GM21367 (cell line): Measurements from ENCODE around the gene PRR14.
"Not testable (repeated sequence)": the region's sequence is repeated elsewhere in the genome, so short reads cannot be mapped to it uniquely, and the experiment has no call there.

Experiments
- ATAC-seq: cut with Tn5 transposase; IDR thresholded peaks from one replicate; pipeline ENCODE4 v1.9.1; 2021; ENCODE audit not compliant: unreplicated experiment

The PRR14 gene

DNA sequence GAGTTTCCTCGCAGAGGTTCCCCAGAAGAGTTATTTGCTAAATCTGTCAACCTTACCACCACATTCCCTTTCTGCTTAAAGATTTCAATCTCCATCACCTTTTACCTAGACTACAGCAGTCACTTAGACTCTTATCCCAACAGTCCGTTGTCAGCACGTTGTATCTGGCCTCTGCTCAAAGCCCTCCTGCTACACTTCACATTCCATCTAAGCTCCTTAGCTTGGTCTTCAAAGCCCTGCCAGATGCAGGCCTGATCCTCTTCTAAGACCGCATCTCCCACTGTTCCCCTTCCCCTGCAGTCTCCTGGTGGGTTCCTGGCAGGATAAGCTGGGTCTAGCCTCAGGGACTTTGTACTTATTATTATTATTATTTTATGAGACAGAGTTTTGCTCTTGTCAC lies 37.9 kb downstream of the PRR14 start:
- ATAC-seq, result no peak

DNA sequence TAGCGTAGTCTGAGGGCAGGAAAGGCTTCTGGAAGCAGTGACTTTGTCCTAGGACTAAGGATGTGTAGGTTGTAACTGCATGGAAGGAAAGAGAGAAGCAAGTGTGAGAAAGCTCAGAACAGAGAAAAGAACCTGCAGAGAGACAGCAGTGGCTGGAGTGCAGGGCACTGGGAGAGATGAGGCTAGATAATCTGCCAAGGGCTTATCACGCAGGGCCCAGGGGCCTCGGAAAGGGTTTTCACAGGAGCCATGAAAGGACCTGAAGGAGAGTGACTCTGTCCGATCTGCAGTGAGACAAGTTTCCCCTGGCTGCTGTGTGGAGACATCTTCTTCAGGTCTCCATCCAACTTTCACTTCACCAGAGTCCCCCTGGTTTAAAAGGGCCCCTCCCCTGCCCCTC lies 41.1 kb downstream of the PRR14 start:
- ATAC-seq, result no peak

DNA sequence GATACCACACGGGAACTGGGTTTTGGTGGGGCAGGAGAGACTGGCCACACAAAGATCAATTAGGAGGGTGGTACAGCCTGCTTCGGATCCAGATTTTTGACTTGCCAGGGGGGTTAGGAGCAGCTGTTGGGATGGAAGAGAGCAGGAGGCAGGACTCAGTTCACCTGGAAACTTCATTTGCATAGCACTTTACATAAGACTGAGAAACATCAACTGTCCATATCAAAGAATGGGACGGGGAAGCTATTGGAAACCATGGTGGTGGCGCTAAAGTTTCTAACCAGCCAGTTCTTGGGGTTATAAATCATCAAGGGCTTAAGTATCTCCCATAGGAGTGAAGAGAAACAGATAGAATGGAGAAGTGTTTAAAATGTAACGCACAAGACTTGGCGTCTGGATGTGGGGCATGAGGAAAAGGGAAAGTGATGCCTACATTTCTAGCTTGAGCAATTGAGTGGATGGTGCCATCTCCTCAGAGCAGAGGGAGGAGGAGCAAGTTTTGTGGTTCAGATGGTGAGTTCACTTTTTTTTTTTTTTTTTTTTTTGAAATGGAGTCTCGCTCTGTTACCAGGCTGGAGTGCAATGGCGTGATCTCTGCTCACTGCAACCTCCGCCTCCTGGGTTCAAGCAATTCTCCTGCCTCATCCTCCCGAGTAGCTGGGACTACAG lies 41.8 kb downstream of the PRR14 start:
- no peak for ATAC-seq

DNA sequence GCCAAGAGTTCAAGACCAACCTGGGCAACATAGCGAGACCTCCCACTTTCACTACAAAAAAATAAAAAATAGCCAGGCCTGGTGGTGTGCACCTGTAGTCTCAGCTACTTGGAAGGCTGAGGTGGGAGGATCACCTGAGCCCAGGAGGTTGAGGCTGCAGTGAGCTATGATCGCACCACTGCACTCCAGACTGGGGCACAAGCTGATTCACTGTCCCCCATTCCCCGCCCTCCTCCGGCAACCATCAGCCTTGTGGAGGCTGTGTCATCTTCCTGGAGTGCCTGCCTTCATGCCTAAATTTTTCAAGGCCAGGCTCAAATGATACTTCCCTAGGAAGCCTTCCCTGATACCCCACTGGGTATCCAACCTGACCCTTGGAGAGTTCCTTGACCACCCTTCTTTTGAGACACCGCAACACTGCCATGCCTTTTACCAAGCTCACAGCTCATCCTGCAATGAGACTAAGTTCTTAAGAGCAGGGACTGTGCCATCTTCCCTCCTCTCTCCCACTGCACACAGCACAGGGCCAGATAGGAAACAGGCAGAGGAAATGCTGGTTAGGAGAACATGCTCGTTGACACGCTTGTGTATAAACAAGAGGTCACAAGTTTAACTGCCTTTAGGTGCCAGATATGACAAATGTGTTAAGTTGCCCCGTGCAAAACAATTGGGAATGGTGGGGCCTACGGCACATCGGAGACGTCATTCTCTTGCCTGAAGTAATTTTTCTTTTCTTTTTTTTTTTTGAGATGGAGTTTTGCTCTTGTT lies 44.4 kb downstream of the PRR14 start:
- no peak for ATAC-seq

DNA sequence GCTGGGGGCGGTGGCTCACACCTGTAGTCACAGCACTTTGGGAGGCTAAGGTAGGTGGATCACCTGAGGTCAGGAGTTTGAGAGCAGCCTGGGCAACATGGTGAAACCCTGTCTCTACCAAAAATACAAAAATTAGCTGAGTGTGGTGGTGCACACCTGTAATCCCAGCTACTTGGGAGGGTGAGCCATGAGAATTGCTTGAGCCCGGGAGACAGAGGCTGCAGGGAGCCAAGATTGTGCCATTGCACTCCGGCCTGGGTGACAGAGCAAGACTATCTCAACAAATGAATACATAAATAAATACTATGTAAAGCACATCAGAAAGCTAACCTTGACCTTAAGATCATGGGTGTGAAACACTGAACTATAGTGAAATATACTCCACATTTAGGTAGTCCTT lies 45.9 kb downstream of the PRR14 start:
- ATAC-seq, result not testable (repeated sequence)

DNA sequence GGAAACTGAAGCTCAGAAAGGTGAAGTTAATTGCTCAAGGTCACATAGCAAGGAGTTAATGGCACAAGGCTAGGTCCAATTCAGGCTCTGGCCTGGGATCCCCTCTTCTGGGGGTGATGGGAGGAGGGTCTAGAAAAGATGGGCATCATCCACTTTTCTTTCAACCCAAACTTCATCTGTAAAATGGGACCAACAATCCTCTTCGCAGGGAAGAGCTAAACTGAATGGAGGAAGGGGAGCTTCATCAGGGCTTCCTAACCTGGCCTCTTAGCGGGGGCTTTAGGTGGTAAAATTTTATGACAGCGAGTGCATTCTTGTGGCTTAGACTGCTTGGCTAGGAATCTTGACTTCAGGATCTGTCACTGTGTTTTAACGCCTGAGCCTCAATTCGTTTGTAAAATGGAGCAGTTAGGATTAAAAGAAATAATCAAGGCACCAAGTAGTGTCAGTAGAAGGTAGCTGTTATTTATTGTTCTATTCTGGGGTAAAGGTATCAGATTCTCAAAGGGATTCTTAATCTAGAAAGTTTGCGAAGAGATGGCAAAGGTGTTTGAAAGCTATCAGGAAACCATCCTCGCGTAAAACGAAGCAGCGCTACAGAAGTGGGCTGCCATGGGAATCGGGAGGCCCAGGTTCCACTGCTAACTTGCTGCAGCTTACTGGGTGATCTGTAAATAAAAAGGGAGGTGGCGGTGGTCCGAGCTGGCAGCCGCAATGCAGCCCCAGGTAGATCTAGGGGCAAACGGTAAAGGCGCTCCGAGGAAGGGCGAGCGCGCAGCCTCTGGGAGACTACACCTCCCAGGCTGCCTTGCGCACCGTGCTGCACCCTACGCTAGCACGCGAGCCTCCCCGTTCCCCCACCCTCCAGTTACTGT lies 46.7 kb downstream of the PRR14 start:
- ATAC-seq, result peak; percentile 77

DNA sequence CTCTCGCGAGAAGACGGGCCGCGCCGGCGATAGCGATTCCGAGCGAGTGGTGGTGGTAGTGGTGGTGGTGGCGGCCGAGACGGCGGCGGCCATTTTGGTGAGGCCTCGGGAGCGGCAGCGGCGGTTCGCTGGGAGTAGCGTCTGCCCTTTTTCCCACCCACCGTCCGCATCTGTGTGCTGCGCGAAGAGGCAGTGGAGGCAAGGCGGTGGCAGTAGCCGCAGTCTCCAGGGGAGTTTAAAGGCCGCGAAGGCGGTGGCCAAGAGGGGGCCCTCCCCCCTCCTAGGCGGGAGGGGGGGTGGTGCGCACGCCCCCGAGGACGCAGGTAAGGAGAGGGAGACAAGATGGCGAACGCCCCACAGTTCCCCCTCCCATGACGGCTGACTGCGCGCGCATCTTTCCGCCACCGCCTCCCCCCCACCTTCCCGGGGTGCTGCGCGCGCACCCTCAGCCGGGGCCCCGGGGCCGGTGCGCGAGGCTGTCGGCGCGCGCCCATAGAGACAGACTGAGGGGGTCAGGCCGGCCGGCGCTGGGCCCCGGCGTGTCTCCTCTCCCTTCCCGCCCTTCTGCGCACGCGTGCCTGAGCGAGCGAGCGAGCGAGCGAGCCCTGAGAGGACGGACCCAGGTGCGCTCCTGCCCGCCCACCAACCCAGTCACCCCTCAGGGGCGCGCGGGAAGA lies 47.5 kb downstream of the PRR14 start:
- ATAC-seq, result peak; percentile 53

DNA sequence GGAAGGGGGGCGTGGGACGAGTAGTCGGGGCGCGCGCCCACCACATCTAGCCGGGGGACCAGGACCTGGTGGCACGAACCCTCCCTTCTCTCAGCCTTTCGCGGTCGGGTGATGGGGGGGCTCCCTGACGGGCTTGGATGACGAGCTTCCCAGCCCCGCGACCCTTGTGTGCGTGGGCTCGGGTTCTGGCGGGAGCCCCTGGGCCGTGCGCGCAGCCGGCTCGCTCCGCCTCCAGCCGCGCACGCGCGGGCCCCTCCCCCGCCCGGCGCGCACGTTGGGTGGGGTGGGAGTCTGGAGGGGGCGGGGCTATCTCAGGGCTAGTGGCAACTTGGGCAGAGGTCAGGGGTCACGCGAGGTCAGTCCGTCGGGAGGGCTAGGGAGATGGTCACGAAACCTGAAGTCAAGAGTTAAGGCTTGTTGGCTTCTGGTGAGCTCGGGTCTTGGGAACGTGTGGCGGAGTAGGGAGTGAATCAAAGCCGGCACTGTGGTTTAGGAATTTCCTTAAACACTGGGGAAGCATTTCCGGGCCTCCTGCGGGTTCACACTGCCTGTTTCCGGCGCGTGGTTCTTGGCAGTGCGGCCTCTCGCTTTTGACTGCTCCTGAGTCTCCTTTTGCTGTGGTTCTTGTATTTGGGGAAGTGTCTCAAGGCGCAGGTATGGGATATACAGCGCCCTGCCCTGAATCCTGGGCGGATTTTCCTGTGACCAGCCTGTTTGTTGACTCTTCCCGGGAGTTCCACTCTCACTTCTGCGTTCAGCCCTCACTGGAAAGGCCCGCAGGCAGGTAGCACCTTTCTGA lies 48.3 kb downstream of the PRR14 start, which contains the start of gene SRCAP:
TSS of gene SRCAP (plus strand) at position 356 of the 799 bp plus-strand sequence. CDS start 1,654 bp downstream, outside the sequence.
- peak; percentile 31 for ATAC-seq

DNA sequence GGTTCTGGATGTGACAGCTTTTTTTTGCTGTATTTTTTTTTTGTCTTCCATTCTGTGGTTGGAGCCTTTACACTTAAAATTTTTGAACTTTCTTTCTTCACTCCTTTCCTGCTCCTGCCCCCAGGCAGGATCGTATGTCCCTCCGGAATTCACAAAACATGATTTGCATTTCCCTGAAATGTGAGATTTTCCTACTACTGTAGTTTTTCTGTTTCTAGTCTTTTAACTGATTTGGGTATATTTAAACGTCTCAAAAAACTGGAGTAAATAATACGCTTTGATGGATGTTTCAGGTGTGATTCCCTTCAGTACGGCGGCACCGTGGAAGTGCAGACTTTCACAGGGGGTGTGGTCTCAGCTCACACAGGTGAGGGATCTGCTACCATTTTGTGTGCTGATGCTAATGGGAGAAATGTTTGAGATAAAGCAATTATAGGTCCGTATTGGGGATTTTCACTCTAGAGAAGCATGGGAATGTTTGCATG lies 48.9 kb downstream of the PRR14 start:
- ATAC-seq, result no peak

DNA sequence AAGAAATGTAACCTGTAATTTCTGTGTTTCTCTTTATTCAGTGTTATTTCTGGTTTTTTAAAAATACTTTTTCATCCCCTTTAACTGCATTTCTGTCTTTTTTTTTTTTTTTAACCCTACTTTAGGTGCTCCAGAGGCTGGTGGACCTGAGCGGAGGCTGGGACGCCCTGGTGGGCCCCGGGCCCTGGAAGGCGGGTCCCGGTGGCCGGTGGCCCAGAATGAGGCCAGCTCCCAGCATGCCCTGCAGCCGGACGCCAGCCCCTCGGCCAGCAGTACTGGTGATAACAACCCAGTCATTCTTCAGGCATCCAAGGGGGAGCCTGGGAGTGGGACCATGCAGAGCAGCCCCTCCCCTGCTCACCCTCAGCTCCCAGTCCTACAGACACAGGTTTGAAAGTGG lies 49.7 kb downstream of the PRR14 start:
- ATAC-seq, result no peak

DNA sequence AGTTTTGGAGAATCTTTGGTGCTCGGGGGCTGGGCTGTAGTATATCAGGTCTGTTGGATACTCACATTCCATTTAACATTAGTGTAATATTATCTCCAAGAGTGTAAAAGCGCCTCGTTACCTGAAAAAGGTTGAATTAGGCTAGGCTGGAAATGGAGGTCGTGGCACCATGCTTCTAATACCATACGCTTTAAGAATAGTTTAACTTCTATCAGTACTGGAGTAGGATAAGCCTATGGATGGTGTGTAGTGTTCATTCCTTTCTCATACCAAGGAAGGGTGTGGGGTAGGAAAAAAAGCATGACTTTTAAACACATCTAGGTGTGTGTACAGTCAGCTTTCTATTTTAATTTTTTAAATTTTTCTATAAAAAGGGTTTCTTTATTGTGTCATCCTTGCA lies 50.2 kb downstream of the PRR14 start:
- no peak for ATAC-seq

DNA sequence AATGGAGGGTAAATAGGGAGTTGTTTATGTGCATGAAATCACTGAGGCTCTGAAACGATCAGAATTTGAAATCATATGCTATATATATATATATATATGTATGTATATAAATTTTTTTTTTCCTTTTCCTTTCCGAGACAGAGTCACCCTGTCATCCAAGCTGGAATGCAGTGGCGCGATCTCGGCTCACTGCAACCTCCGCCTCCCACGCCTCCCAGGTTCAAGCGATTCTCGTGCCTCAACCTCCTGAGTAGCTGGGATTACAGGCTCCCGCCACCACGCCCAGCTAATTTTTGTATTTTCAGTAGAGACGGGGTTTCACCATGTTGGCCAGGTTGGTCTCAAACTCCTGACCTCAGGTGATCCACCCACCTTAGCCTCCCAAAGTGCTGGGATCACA lies 52.3 kb downstream of the PRR14 start:
- not testable (repeated sequence) for ATAC-seq

DNA sequence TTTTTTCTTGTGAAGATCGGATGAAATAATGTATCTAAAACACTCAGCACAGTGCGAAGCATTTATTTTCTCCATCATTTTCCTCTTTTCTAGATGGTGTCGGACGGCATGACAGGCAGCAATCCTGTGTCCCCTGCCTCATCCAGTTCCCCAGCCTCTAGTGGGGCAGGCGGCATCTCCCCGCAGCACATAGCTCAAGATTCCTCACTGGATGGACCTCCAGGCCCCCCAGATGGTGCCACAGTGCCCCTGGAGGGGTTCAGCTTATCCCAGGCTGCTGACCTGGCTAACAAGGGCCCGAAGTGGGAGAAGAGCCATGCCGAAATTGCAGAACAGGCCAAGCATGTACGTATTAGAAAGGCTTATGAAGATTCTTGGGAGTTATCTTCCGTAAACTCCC lies 53.2 kb downstream of the PRR14 start:
- ATAC-seq, result no peak
